Osteoblast (primary cell): ENCODE data around the gene DOC2B. TPM values are rescaled to one million over a fixed set of nuclear protein-coding genes. Genes with fewer than 3 reads are reported as not detected.

Experiments
- DNase-seq: peaks from one replicate; pipeline ENCODE4 v3.0.0; 2011; ENCODE audit warnings: low spot score, mixed read lengths; ENCODE audit not compliant: insufficient read length; ENCODE audit errors: missing footprints
- H2AFZ ChIP-seq: 2 replicates; pipeline ENCODE4 v1.6.0; 2011; ENCODE audit warnings: mild to moderate bottlenecking, low read length
- H3K27ac ChIP-seq: 2 replicates; pipeline ENCODE4 v1.5.1; 2011; ENCODE audit warnings: mild to moderate bottlenecking, low read depth, low read length, moderate library complexity
- H3K27me3 ChIP-seq: 2 replicates; pipeline ENCODE4 v1.6.0; 2012; ENCODE audit warnings: mild to moderate bottlenecking, control low read depth, inconsistent platforms, low read length, moderate library complexity; ENCODE audit not compliant: insufficient read depth
- H3K36me3 ChIP-seq: 2 replicates; pipeline ENCODE4 v1.5.1; 2011; ENCODE audit warnings: mild to moderate bottlenecking, low read length, control low read depth, moderate library complexity; ENCODE audit not compliant: insufficient read depth
- H3K4me1 ChIP-seq: 2 replicates; pipeline ENCODE4 v1.5.1; 2011; ENCODE audit warnings: mild to moderate bottlenecking, low read length, control low read depth, moderate library complexity; ENCODE audit not compliant: insufficient read depth
- H3K4me2 ChIP-seq: 2 replicates; pipeline ENCODE4 v1.6.0; 2011; ENCODE audit warnings: mild to moderate bottlenecking, low read length; ENCODE audit not compliant: insufficient read depth
- H3K4me3 ChIP-seq: fragments of 200-600 bp; sonication (generic); 3 replicates; pipeline ENCODE4 v1.5.1; 2012; ENCODE audit warnings: mild to moderate bottlenecking, low read length, inconsistent platforms; ENCODE audit not compliant: insufficient read depth
- H3K79me2 ChIP-seq: 2 replicates; pipeline ENCODE4 v1.6.0; 2012; ENCODE audit warnings: mild to moderate bottlenecking, low read length, control low read depth, inconsistent platforms; ENCODE audit not compliant: insufficient read depth
- H3K9me3 ChIP-seq: 2 replicates; pipeline ENCODE4 v1.5.1; 2011; ENCODE audit warnings: low read depth, low read length, control low read depth
- H4K20me1 ChIP-seq: 2 replicates; pipeline ENCODE4 v1.6.0; 2012; ENCODE audit warnings: mild to moderate bottlenecking, low read length, control low read depth; ENCODE audit not compliant: insufficient read depth
- total RNA-seq: library from RNA; depleted of rRNA; stranded (reverse); fragments of >200 nt; gene quantifications from 2 replicates; pipeline ENCODE4 v1.2.3, GENCODE V29; 2012
- TF ChIP-seq, protein P1 (sequence below): IDR thresholded peaks from 2 replicates; pipeline ENCODE4 v1.5.1; 2011; ENCODE audit warnings: mild to moderate bottlenecking, low read depth, low read length, moderate library complexity; ENCODE audit errors: extremely low read depth

Gene DOC2B
- total RNA-seq, 1 donor = not detected

DNA sequence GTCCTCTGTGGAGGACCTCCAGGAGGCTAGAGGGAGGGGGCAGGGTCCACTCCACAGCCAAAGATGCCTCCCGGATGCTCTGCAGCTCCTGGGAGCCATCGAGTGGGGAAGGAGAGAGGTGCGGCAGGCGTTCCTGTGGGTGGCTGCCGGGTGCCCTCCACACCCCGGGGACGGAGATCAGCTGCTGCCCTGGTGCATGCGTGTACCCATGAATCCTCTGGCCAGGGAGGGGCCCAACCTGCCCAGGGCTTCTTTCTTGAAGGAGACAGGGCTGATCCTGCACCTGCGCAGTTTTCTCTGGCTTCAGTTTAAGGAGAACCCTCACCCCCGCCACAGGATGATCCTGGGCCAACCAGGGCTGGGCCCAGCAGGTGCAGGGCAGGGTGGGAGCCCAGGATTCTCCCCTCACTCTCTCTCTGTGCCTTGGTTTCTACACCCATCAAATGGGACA lies 33.5 kb upstream of the DOC2B start:
- Histone ChIP-seq H4K20me1 (no peaks in the 10 kb centered on the region), H3K4me1 (no peaks in the 10 kb centered on the region), H3K27ac (no peak overlapping the region), H3K9me3 (no peaks in the 10 kb centered on the region), H3K4me2 (peak overlapping the region; percentile 83), H3K27me3 (no peaks in the 10 kb centered on the region), H3K79me2 (no peaks in the 10 kb centered on the region), H3K4me3 (peak overlapping the region; percentile 71), H3K36me3 (no peaks in the 10 kb centered on the region), H2AFZ (peak overlapping the region; percentile 96)
- TF ChIP-seq, protein P1, sequence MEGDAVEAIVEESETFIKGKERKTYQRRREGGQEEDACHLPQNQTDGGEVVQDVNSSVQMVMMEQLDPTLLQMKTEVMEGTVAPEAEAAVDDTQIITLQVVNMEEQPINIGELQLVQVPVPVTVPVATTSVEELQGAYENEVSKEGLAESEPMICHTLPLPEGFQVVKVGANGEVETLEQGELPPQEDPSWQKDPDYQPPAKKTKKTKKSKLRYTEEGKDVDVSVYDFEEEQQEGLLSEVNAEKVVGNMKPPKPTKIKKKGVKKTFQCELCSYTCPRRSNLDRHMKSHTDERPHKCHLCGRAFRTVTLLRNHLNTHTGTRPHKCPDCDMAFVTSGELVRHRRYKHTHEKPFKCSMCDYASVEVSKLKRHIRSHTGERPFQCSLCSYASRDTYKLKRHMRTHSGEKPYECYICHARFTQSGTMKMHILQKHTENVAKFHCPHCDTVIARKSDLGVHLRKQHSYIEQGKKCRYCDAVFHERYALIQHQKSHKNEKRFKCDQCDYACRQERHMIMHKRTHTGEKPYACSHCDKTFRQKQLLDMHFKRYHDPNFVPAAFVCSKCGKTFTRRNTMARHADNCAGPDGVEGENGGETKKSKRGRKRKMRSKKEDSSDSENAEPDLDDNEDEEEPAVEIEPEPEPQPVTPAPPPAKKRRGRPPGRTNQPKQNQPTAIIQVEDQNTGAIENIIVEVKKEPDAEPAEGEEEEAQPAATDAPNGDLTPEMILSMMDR = no peak
- no peak for DNase-seq

- Histone ChIP-seq H3K4me1 (no peaks in the 10 kb centered on the region), H3K4me2 (no peak overlapping the region), H4K20me1 (no peaks in the 10 kb centered on the region), H3K4me3 (no peak overlapping the region), H3K27ac (no peak overlapping the region), H2AFZ (no peak overlapping the region), H3K36me3 (no peaks in the 10 kb centered on the region), H3K9me3 (no peaks in the 10 kb centered on the region), H3K27me3 (no peaks in the 10 kb centered on the region), H3K79me2 (no peaks in the 10 kb centered on the region)
- peak; percentile 68 for DNase-seq
- TF ChIP-seq, protein P1 = no peak
These were observed 32.0 kb upstream of the DOC2B start for GRCh38 chr17:213286-214105.

GRCh38 chr17:210402-210801 lies 29.0 kb upstream of the DOC2B start:
- H3K27me3 ChIP-seq = no peaks in the 10 kb centered on the region
- H3K4me1 ChIP-seq = no peaks in the 10 kb centered on the region
- no peaks in the 10 kb centered on the region for H3K79me2 ChIP-seq
- DNase-seq = no peak
- TF ChIP-seq, protein P1 = no peak
- H4K20me1 ChIP-seq = no peaks in the 10 kb centered on the region
- no peaks in the 10 kb centered on the region for H3K36me3 ChIP-seq
- no peak overlapping the region for H2AFZ ChIP-seq
- no peaks in the 10 kb centered on the region for H3K9me3 ChIP-seq
- H3K4me2 ChIP-seq = no peak overlapping the region
- no peak overlapping the region for H3K4me3 ChIP-seq
- no peak overlapping the region for H3K27ac ChIP-seq

GRCh38 chr17:208429-208828 lies 27.0 kb upstream of the DOC2B start:
- TF ChIP-seq, protein P1 = no peak
- no peaks in the 10 kb centered on the region for H3K9me3 ChIP-seq

More at GRCh38 chr17:208429-208828, 27.0 kb upstream of the DOC2B start:
- Histone ChIP-seq H3K4me1 (no peaks in the 10 kb centered on the region), H4K20me1 (no peaks in the 10 kb centered on the region), H3K27me3 (no peaks in the 10 kb centered on the region), H3K4me2 (no peak overlapping the region), H3K36me3 (no peaks in the 10 kb centered on the region), H3K4me3 (no peak overlapping the region), H3K27ac (no peak overlapping the region), H3K79me2 (no peaks in the 10 kb centered on the region), H2AFZ (no peak overlapping the region)
- peak; percentile 66 for DNase-seq
